SU-DHL-6 (cell line): ENCODE results near the gene SCGB3A1.

Experiments
- EZH2phosphoT487 ChIP-seq: fragments of 200-600 bp; sonication (generic), shearing (Covaris generic); conservative IDR thresholded peaks from 2 replicates; pipeline ENCODE4 v1.6.1; 2018; ENCODE audit warnings: mild to moderate bottlenecking, antibody characterized with exemption, low read length, moderate library complexity, mixed read lengths
- TF ChIP-seq, protein P1 (sequence below): fragments of 200-600 bp; sonication (generic); IDR thresholded peaks from one replicate; pipeline ENCODE4 v1.5.1; 2017; ENCODE audit warnings: antibody characterized with exemption, mild to moderate bottlenecking, low read length, moderate library complexity; ENCODE audit not compliant: insufficient read depth, poor library complexity, severe bottlenecking

GRCh38 chr5:180598797-180599589 is 7.7 kb upstream of the SCGB3A1 start:
- TF ChIP-seq, protein P1, sequence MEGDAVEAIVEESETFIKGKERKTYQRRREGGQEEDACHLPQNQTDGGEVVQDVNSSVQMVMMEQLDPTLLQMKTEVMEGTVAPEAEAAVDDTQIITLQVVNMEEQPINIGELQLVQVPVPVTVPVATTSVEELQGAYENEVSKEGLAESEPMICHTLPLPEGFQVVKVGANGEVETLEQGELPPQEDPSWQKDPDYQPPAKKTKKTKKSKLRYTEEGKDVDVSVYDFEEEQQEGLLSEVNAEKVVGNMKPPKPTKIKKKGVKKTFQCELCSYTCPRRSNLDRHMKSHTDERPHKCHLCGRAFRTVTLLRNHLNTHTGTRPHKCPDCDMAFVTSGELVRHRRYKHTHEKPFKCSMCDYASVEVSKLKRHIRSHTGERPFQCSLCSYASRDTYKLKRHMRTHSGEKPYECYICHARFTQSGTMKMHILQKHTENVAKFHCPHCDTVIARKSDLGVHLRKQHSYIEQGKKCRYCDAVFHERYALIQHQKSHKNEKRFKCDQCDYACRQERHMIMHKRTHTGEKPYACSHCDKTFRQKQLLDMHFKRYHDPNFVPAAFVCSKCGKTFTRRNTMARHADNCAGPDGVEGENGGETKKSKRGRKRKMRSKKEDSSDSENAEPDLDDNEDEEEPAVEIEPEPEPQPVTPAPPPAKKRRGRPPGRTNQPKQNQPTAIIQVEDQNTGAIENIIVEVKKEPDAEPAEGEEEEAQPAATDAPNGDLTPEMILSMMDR: no peak
- no peak for TF ChIP-seq EZH2phosphoT487
